Measurements from ENCODE around the gene GABBR2. TPM values are rescaled to one million over a fixed set of nuclear protein-coding genes. Genes with fewer than 3 reads are reported as not detected.

Gene GABBR2
- total and polyA plus RNA-seq, 2 of the 8 experiments (the other 6 are each of a cell fraction or from before 2014, with no cell fraction given): 0.50 to 1.2 TPM

- Histone ChIP-seq H2AFZ (ENCODE audit: low read length) (no peak overlapping the region), H3K36me3 (ENCODE audit: control insufficient read depth in 2 of 4, insufficient read depth in 4 of 4, low read length in 3 of 4) (no peaks in the 10 kb centered on the region), H2BK15ac (ENCODE audit: low read length) (no peak overlapping the region), H3K79me1 (ENCODE audit: low read depth, low read length) (no peaks in the 10 kb centered on the region), H3K18ac (ENCODE audit: extremely low read depth, low read length) (no peak overlapping the region), H2BK20ac (ENCODE audit: low read length) (no peak overlapping the region), H2BK120ac (replicated peaks; ENCODE audit: low read depth, low read length) (no peak overlapping the region), H3K27me3 (replicated peaks in 1 of 4; ENCODE audit: control insufficient read depth in 3 of 4, extremely low read depth in 1 of 4, insufficient read depth in 3 of 4, low read length in 3 of 4) (no peaks in the 10 kb centered on the region; a peak in 1 of 7 replicates), H3K9ac (replicated peaks in 1 of 4; ENCODE audit: extremely low read depth in 1 of 4, low read depth in 3 of 4, low read length in 3 of 4) (no peak overlapping the region), H2BK12ac (ENCODE audit: low read depth, low read length) (no peak overlapping the region), H4K20me1 (replicated peaks in 1 of 2; ENCODE audit: control insufficient read depth in 1 of 2, insufficient read depth in 2 of 2, low read length in 2 of 2) (no peaks in the 10 kb centered on the region), H3K4me3 (ENCODE audit: extremely low read depth in 1 of 4, insufficient read depth in 2 of 4, low read depth in 3 of 4, low read length in 4 of 4) (no peak overlapping the region), H2AK5ac (ENCODE audit: low read depth, low read length) (no peak overlapping the region), H3K23ac (ENCODE audit: insufficient read length) (no peak overlapping the region), H4K91ac (replicated peaks; ENCODE audit: insufficient read length, low read length) (no peak overlapping the region), H3K23me2 (ENCODE audit: low read depth, low read length) (no peaks in the 10 kb centered on the region), H3K4me1 (replicated peaks in 1 of 4; ENCODE audit: control insufficient read depth in 3 of 4, insufficient read depth in 4 of 4, low read length in 3 of 4) (no peaks in the 10 kb centered on the region; a peak in 1 of 7 replicates), H3K4me2 (ENCODE audit: insufficient read depth in 1 of 2, low read depth in 2 of 2, low read length in 2 of 2) (no peak overlapping the region), H3K9me3 (ENCODE audit: insufficient read depth in 2 of 2, low read depth in 1 of 2, low read length in 1 of 2) (peaks cover 12 to 20% of the 10 kb centered on the region in 2 experiments; a peak in 3 of 4 replicates), H3K27ac (ENCODE audit: low read depth, low read length) (no peak overlapping the region), H3K79me2 (ENCODE audit: control insufficient read depth in 1 of 2, insufficient read depth in 2 of 2, low read length in 2 of 2) (no peaks in the 10 kb centered on the region), H3K56ac (replicated peaks; ENCODE audit: insufficient read length, low read depth, low read length) (no peak overlapping the region), H3K14ac (ENCODE audit: insufficient read length) (no peak overlapping the region), H4K8ac (ENCODE audit: extremely low read depth, insufficient read depth, low read length) (no peak overlapping the region), H4K5ac (ENCODE audit: insufficient read length, low read depth, low read length) (no peak overlapping the region), H2BK5ac (ENCODE audit: low read depth, low read length) (no peak overlapping the region), H3K4ac (replicated peaks; ENCODE audit: insufficient read length, low read depth, low read length) (no peak overlapping the region)
- TF ChIP-seq ZNF274 (IDR thresholded peaks at IDR 0.05; ENCODE audit: borderline replicate concordance, extremely low read depth, low read length) (no peak), CEBPB (IDR thresholded peaks at IDR 0.05; ENCODE audit: low read depth, low read length) (no peak), CTCF (IDR thresholded peaks at IDR 0.05; ENCODE audit: control extremely low read depth in 1 of 3, insufficient read depth in 1 of 3, low read depth in 1 of 3, low read length in 3 of 3) (no peak), NRF1 (IDR thresholded peaks at IDR 0.05; ENCODE audit: low read depth, low read length) (no peak)
- CTCF ChIA-PET (ENCODE audit: partially characterized antibody): interaction anchor here (0.8 to 1.3 kb wide), 2 partner anchors 12 to 168 kb away, joined by 3 to 4 read pairs; no protein-coding TSS in a partner anchor
- FAIRE-seq (no peak), DNase-seq (ENCODE audit: low read depth in 1 of 2, low spot score in 2 of 2) (no peak)
- POLR2A ChIA-PET (ENCODE audit: partially characterized antibody): no interaction called here
- WGBS, 2 experiments (ENCODE audit: extremely low coverage in 1 of 2, insufficient coverage in 1 of 2, insufficient read length in 1 of 2, insufficient replicate concordance in 2 of 2, low coverage in 1 of 2, low lambda C conversion rate in 2 of 2, missing lambda C conversion rate in 1 of 2): 77% methylated on average over 9 of the region's 9 CpGs; no CpG with 5 or more reads in 1 of the 2 experiments
Observed at GRCh38 chr9:98457726-98458370, 250.9 kb downstream of the GABBR2 start.

All from H1 (cell line).